Calu3 (cell line): ENCODE results near the gene MAVS. TPM values are rescaled to one million over a fixed set of nuclear protein-coding genes. Genes with fewer than 3 reads are reported as not detected.

Source experiments
- BruUV-seq: library from RNA; stranded (reverse); fragments of 400-500 nt; replicated peaks from 2 replicates; lab custom pipeline; 2021; lab: Mats Ljungman, UMichigan
- CTCF ChIA-PET: fragments of 300-600 bp; sonication (Branson Sonifier 250); formaldehyde crosslinking; loops from one replicate; lab custom pipeline; 2022; ENCODE audit warnings: antibody characterized with exemption; lab: Charles Lee
- DNase-seq: peaks from one replicate; pipeline ENCODE4 v3.0.0; 2022
- H3K27ac Mint-ChIP-seq: one replicate; pipeline ENCODE4 v1.8.0; 2022; ENCODE audit warnings: mixed read lengths; ENCODE audit not compliant: unreplicated experiment
- H3K27me3 Mint-ChIP-seq: one replicate; pipeline ENCODE4 v1.8.0; 2022; ENCODE audit warnings: mixed read lengths; ENCODE audit not compliant: unreplicated experiment
- H3K36me3 Mint-ChIP-seq: one replicate; pipeline ENCODE4 v1.8.0; 2022; ENCODE audit warnings: mild to moderate bottlenecking, moderate library complexity, mixed read lengths; ENCODE audit not compliant: insufficient read depth, unreplicated experiment
- H3K4me1 Mint-ChIP-seq: one replicate; pipeline ENCODE4 v1.8.0; 2022; ENCODE audit warnings: mild to moderate bottlenecking, low read depth, mixed read lengths; ENCODE audit not compliant: unreplicated experiment
- H3K4me3 Mint-ChIP-seq: one replicate; pipeline ENCODE4 v1.8.0; 2022; ENCODE audit warnings: mild to moderate bottlenecking, low read depth, moderate library complexity, mixed read lengths; ENCODE audit not compliant: unreplicated experiment
- H3K9me3 Mint-ChIP-seq: one replicate; pipeline ENCODE4 v1.8.0; 2022; ENCODE audit warnings: low read depth, mixed read lengths; ENCODE audit not compliant: unreplicated experiment
- intact Hi-C: fragments of 100-400 bp; cut with micrococcal nuclease; formaldehyde crosslinking; loops from one replicate; pipeline ENCODE4 v1.10.0; 2022; ENCODE audit not compliant: unreplicated experiment
- total RNA-seq: library from RNA; stranded (reverse); gene quantifications from 2 replicates; pipeline ENCODE4 v1.2.3, GENCODE V29; 2022
- TF ChIP-seq, protein P1 (sequence below): fragments of 200-600 bp; IDR thresholded peaks from one replicate; pipeline ENCODE4 v1.8.0; 2022; ENCODE audit warnings: antibody characterized with exemption; ENCODE audit not compliant: unreplicated experiment

The MAVS gene
- total RNA-seq, 1 experiment from 2014 or later, result 29.8 TPM

- H3K27ac Mint-ChIP-seq, result no peak overlapping the region
- intact Hi-C loops, result no loop called here
- no peak for DNase-seq
- TF ChIP-seq, protein P1, sequence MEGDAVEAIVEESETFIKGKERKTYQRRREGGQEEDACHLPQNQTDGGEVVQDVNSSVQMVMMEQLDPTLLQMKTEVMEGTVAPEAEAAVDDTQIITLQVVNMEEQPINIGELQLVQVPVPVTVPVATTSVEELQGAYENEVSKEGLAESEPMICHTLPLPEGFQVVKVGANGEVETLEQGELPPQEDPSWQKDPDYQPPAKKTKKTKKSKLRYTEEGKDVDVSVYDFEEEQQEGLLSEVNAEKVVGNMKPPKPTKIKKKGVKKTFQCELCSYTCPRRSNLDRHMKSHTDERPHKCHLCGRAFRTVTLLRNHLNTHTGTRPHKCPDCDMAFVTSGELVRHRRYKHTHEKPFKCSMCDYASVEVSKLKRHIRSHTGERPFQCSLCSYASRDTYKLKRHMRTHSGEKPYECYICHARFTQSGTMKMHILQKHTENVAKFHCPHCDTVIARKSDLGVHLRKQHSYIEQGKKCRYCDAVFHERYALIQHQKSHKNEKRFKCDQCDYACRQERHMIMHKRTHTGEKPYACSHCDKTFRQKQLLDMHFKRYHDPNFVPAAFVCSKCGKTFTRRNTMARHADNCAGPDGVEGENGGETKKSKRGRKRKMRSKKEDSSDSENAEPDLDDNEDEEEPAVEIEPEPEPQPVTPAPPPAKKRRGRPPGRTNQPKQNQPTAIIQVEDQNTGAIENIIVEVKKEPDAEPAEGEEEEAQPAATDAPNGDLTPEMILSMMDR, result no peak
- H3K4me1 Mint-ChIP-seq, result peaks cover 20% of the 10 kb centered on the region
- no peaks in the 10 kb centered on the region for H3K27me3 Mint-ChIP-seq
- peaks cover 67% of the 10 kb centered on the region for H3K36me3 Mint-ChIP-seq
- CTCF ChIA-PET, result no interaction called here
- BruUV-seq, result no TSS peak
- H3K9me3 Mint-ChIP-seq, result no peaks in the 10 kb centered on the region
- no peak overlapping the region for H3K4me3 Mint-ChIP-seq
These were observed 42.3 kb upstream of the MAVS start for GRCh38 chr20:3804254-3804751.

DNA sequence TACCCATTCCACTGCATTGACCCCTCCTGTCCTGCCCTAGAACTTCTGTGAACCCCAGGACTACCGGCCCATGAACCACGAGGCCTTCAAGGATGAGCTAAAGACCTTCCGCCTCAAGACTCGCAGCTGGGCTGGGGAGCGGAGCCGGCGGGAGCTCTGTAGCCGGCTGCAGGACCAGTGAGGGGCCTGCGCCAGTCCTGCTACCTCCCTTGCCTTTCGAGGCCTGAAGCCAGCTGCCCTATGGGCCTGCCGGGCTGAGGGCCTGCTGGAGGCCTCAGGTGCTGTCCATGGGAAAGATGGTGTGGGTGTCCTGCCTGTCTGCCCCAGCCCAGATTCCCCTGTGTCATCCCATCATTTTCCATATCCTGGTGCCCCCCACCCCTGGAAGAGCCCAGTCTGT lies 41.9 kb upstream of the MAVS start:
- TF ChIP-seq, protein P1, result no peak
- intact Hi-C loops, result no loop called here
- Mint-ChIP-seq H3K4me3 (no peak overlapping the region), H3K4me1 (peaks cover 20% of the 10 kb centered on the region), H3K36me3 (peaks cover 63% of the 10 kb centered on the region), H3K9me3 (no peaks in the 10 kb centered on the region), H3K27me3 (no peaks in the 10 kb centered on the region), H3K27ac (peak overlapping the region; percentile 82)
- CTCF ChIA-PET, result no interaction called here
- no peak for DNase-seq
- BruUV-seq, result no TSS peak

DNA sequence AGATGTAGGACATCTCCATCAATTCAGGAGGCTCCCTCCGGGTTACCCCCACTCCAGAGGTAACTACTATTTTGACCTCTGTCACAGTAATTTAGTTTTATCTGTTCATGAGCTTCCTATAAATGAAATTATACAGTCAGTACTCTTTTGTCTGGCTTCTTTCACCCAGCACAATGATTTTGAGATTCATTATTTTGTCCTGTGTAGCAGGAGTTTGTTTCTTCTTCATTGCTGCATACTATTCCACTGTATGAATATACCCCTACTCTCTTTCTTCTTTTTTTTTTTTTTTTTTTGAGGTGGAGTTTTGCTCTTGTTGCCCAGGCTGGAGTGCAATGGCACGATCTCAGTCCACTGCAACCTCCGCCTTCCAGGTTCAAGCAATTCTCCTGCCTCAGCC lies 38.1 kb upstream of the MAVS start:
- intact Hi-C loops, result no loop called here
- Mint-ChIP-seq H3K4me1 (peaks cover 47% of the 10 kb centered on the region), H3K27ac (peak overlapping the region; percentile 77), H3K27me3 (no peaks in the 10 kb centered on the region), H3K36me3 (peaks cover 62% of the 10 kb centered on the region), H3K4me3 (no peak overlapping the region), H3K9me3 (no peaks in the 10 kb centered on the region)
- CTCF ChIA-PET, result interaction anchor here (0.6 kb wide), 2 partner anchors 19 to 91 kb away, joined by 5 to 8 read pairs; no protein-coding TSS in a partner anchor
- no peak for DNase-seq
- BruUV-seq, result no TSS peak
- TF ChIP-seq, protein P1, result no peak

DNA sequence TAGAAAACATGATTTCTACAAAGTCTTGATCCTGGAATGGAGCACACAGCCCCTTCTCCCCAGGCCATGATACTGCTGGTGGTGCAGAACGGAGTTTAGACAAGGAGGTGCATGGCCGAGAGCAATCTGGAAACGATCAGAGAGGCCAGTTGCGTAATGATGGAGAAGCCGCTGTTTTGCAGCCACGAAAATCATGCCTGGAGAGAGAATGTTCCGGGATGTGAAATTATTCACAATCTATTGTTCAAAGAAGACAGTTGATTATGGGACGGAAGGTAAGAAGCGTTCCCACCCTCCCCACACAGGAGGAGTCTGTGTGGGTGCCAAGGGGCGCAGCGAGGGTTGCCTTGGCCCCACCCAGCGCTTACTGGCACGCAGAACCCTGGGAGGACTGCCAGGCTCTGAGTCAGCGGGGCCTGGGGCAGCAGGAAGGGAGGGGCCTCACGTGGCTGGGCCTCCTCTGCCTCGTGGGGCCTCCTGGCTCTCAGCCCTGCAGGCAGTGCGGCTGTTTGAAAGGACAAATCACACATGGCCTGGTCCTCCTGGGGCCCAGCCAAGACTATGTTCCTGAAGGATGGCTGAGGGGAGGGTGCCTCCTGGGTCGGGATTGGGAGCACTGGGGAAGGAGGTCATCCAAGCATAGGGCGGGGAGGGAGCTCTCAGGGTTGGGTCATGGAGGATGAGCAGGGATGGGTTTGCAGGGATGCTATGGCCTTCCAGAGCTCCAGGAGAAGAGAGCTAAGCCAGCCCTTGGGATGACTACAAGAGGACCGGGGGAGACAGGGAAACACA lies 35.0 kb upstream of the MAVS start:
- no peaks in the 10 kb centered on the region for H3K9me3 Mint-ChIP-seq
- peak overlapping the region; percentile 70 for H3K4me3 Mint-ChIP-seq
- H3K27me3 Mint-ChIP-seq, result no peaks in the 10 kb centered on the region
- CTCF ChIA-PET, result interaction anchor here (1.3 kb wide), 1 partner anchor 16 kb away, joined by 11 read pairs; the partner anchor contains the start of gene CDC25B
- intact Hi-C loops, result loop anchor here (2.0 kb wide), 1 partner anchor 59 kb away; no protein-coding TSS in a partner anchor
- peaks cover 28% of the 10 kb centered on the region for H3K4me1 Mint-ChIP-seq
- H3K36me3 Mint-ChIP-seq, result peaks cover 38% of the 10 kb centered on the region
- TF ChIP-seq, protein P1, result no peak
- peak; percentile 97 for DNase-seq
- BruUV-seq, result no TSS peak
- peak overlapping the region; percentile 95 for H3K27ac Mint-ChIP-seq
